ENCODE results near the gene HOXA5. TPM values are rescaled to one million over a fixed set of nuclear protein-coding genes. Genes with fewer than 3 reads are reported as not detected.

The HOXA5 gene
- total RNA-seq, 2 experiments from 2014 or later = 3.4 to 7.4 TPM

GRCh38 chr7:27099453-27100370 lies 43.8 kb downstream of the HOXA5 start:
- intact Hi-C loops (cut with micrococcal nuclease; ENCODE audit: unreplicated experiment) = no loop called here
- Histone ChIP-seq H3K79me2 (ENCODE audit: insufficient read depth, low read depth, low read length) (no peaks in the 10 kb centered on the region; the same call in 1 of the 2 replicates), H3K36me3 (ENCODE audit: insufficient read depth, low read length) (no peaks in the 10 kb centered on the region), H4K20me1 (ENCODE audit: insufficient read depth, low read length) (peaks cover 5% of the 10 kb centered on the region; the same call in 1 of the 2 replicates), H3K27ac (ENCODE audit: low read depth, low read length, poor library complexity, severe bottlenecking) (no peak overlapping the region), H3K9me3 (ENCODE audit: low read length) (no peaks in the 10 kb centered on the region), H3K9me2 (ENCODE audit: insufficient read depth, low read length) (no peaks in the 10 kb centered on the region), H2AFZ (ENCODE audit: low read length) (no peak overlapping the region), H3K4me3 (ENCODE audit: low read depth, low read length, poor library complexity, severe bottlenecking) (no peak overlapping the region), H3K4me1 (ENCODE audit: insufficient read depth, low read length, poor library complexity, severe bottlenecking) (peaks cover 19% of the 10 kb centered on the region), H3K4me2 (ENCODE audit: low read length) (no peak overlapping the region)
- no peak for TF ChIP-seq EZH2phosphoT487 (IDR thresholded peaks at IDR 0.05; ENCODE audit: borderline replicate concordance, low read depth, low read length)
- TF ChIP-seq CTCF (conservative IDR thresholded peaks at IDR 0.05; ENCODE audit: low read length) = no peak
- ChIA-PET POLR2A (interaction anchor here (0.7 to 1.0 kb wide), 3 partner anchors 14 to 1840 kb away, joined by 3 read pairs; no protein-coding TSS in a partner anchor), CTCF (ENCODE audit: unreplicated experiment) (no interaction called here)
- no peak for DNase-seq (ENCODE audit: low spot score)
- BruUV-seq (replicated peaks) = no TSS peak

GRCh38 chr7:27098578-27099451 lies 44.7 kb downstream of the HOXA5 start:
- peaks cover 23% of the 10 kb centered on the region for H3K4me1 ChIP-seq (ENCODE audit: insufficient read depth, low read length, poor library complexity, severe bottlenecking)
- TSS peak; percentile 44 for BruUV-seq (replicated peaks)
- H3K79me2 ChIP-seq (ENCODE audit: insufficient read depth, low read depth, low read length) = no peaks in the 10 kb centered on the region; the same call in 1 of the 2 replicates
- peaks cover 5% of the 10 kb centered on the region; the same call in 1 of the 2 replicates for H4K20me1 ChIP-seq (ENCODE audit: insufficient read depth, low read length)
- no peaks in the 10 kb centered on the region for H3K9me3 ChIP-seq (ENCODE audit: low read length)
- no peak overlapping the region for H3K27ac ChIP-seq (ENCODE audit: low read depth, low read length, poor library complexity, severe bottlenecking)
- DNase-seq (ENCODE audit: low spot score) = no peak
- no peak overlapping the region for H2AFZ ChIP-seq (ENCODE audit: low read length)
- intact Hi-C loops (cut with micrococcal nuclease; ENCODE audit: unreplicated experiment) = no loop called here
- no peak overlapping the region for H3K4me2 ChIP-seq (ENCODE audit: low read length)
- no peaks in the 10 kb centered on the region for H3K9me2 ChIP-seq (ENCODE audit: insufficient read depth, low read length)
- ChIA-PET POLR2A (interaction anchor here (0.7 kb wide), 1 partner anchor 1839 kb away, joined by 3 read pairs; no protein-coding TSS in a partner anchor), CTCF (ENCODE audit: unreplicated experiment) (no interaction called here)
- no peak overlapping the region for H3K4me3 ChIP-seq (ENCODE audit: low read depth, low read length, poor library complexity, severe bottlenecking)
- no peaks in the 10 kb centered on the region for H3K36me3 ChIP-seq (ENCODE audit: insufficient read depth, low read length)
- TF ChIP-seq CTCF (conservative IDR thresholded peaks at IDR 0.05; ENCODE audit: low read length) (no peak), EZH2phosphoT487 (IDR thresholded peaks at IDR 0.05; ENCODE audit: borderline replicate concordance, low read depth, low read length) (no peak)

All from OCI-LY7 (cell line).